ENCODE measurements around the gene CFDP1.
"Not testable (repeated sequence)": the region's sequence is repeated elsewhere in the genome, so short reads cannot be mapped to it uniquely, and the experiment has no call there.

CFDP1 gene

DNA sequence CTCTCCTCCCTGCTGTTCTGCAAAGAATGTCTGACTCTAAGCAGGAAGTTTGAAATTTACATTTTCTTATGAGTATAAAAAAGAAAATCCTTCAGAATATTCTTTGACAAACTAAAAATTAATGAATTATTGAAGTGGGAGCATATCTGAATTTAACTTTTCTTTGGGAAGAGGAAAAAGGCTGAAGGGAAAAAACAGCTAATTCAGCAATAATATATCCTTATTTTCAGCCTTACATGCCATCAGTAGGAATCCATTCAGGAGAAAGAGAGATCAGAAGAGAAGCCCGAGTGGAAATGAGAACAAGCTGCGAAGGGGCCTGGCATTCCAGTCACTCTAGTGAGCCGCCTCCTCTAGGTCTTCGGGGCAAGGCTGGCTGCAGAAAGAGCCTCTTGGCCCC is 140.1 kb downstream of the CFDP1 start:
- no peak for DNase-seq (ENCODE audit: low read depth)

DNA sequence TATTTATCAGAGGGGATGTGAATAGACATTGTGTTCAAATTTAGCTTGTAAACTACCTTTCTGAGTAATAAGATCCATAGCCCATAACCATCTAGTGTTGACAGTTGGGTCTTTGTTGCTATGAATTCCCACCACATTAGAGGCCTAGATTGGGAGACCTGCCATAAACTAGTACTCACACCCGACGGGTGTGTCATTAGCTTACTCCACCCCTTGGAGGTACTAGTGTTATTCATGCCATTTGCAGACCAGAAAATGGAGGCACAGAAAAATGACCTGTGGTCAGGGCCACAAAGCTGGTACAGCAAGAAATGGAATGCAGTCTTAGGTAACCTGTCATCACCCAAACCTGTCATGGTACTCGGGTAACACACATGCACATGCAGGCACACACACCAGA is 140.6 kb downstream of the CFDP1 start:
- no peak for DNase-seq (ENCODE audit: low read depth)

DNA sequence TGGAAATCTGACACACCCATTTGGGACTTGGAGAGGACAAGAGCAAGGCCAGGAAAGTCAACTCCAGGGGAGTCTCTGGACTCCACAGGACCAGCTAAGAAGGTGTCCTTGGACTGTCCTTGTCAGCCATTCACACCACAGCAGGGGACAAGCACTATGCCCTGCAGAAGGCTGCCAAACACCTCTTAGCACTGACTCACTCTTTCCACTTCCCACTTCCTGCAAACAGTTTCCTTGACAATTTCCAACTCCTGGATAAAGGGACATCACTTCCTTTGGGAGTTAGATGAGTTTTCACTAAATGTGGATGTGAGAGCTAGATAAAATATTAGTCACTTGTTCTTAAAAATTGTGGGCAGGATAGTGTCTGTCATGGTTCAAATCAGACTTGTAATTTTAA is 144.1 kb downstream of the CFDP1 start:
- no peak for DNase-seq (ENCODE audit: low read depth)

DNA sequence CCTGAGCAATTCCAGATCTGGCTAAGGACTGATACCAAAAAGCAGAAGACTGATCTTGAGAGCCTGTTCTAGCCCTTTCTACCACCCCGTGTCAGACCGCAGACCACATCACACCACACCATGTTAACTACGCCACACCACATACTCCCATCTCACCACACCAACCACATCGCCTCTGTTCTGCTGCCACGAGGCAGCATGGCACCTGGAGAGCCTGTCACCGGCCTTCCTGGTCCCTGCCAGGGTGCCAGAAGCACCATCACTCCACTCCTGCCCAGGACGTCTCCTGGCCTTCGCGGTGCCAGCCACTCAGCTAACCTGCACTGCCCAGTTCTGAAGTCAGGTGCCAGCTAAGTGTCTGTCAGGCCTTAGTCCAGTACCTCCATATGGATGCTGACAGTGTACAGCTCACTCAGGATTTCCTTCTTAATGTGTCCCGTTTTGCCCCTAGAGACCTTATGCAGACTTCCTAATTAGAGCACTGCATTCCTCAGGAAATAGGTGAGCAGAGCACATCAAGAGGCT is 144.6 kb downstream of the CFDP1 start:
- peak; percentile 17 for DNase-seq (ENCODE audit: low read depth)

DNA sequence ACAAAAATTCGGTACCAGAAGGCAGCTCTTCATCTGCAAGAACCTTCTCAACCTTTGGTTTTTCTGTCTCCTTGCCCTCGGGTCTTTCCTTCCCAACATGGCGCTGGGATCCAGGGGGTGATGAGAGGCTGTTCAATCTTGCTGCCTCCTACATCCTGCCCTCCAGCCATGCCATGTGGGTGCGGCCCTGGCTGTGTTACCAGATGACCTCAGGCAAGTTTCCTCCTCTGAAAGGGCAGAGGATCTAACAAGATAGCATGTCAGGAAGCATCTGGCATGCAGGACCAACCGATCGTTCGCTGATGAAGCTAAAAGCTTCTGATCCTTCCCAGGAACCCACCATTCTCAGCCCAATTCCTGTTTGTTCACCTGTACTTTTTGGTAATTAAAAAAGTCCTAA is 145.1 kb downstream of the CFDP1 start:
- no peak for DNase-seq (ENCODE audit: low read depth)

DNA sequence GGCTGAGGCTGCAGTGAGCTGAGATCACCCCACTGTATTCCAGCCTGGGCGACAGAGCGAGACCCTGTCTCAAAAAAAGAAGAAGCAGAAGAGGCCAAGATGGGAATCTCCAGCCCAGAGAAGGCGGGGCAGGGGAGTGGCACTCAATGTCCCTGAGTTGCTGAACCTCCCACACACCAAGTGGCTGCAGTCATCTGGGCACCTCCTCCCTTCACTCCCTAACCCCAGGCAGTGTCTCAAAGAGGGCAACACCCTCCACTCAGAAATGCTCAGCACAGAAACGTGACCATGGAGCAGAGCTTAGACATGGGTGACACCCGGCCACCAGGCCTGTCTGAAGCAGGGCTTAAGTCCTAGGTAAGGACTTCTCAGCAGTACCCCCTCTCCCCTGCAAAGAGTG is 145.6 kb downstream of the CFDP1 start:
- DNase-seq (ENCODE audit: low read depth): no peak

DNA sequence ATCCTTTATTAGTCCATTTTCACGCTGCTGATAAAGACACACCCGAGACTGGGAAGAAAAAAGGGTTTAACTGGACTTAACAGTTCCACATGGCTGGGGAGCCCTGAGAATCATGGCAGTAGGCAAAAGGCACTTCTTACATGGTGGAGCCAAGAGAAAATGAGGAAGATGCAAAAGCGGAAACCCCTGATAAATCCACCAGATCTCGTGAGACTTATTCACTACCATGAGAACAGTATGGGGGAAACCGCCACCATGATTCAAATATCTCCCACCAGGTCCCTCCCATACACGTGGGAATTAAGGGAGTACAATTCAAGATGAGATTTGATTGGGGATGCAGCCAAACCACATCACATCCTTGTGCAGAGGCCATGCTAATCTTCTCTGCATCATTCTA is 146.9 kb downstream of the CFDP1 start:
- DNase-seq (ENCODE audit: low read depth): no peak

DNA sequence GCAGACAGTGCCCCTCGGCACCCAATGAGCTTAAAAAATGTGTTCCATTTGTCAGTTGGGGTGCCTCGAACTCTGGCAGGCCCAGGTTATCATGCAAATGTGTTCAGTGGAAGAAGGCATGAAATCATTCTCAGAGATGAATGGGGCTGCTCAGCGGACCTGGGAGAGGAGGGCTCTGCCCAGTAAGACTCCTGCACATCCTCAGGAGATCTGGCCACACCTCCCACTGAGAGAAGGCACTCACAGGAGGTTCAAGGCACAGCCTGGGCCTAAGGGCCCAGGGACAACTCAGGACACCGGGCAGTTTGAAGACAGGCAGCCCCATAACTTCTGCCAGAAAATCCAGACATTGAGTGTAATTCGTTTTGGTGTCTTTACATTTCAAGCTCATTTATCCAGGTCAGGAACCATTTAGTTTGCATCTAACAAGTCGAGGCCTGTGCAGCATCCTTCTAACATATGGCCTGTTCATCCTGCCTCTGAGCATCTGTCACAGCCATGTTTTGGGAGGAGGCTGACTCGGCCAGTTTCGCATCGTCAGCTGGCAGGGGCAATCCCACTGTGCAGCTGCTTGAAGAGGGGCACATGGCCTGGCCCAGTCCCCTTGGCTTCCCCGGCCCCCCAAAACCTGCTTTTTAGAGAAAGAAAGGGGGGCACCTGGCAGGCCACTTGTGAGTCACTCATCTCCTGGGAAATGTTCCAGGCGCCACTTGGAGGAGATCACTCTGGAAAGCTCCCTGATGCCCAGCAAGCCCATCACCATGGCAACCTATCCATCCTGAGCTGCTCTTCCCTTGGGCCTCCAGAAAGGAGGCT is 150.6 kb downstream of the CFDP1 start:
- DNase-seq (ENCODE audit: low read depth): no peak

DNA sequence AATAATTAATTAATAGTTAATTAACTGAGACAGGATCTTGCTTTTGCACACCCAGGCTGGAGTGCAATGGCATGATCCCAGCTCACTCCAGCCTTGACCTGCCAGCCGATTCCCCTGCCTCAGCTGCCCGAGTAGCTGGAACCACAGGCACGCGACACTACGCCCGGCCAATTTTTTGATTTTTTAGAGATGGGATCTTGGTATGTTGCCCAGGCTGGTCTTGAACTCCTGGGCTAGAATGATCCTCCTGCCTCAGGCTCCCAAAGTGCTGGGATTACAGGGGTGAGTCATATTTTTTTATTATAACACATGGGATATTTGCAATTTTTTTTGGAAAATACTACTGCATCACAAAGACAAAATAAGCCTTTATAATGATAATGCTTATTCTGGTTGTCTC is 151.5 kb downstream of the CFDP1 start:
- no peak for DNase-seq (ENCODE audit: low read depth)

DNA sequence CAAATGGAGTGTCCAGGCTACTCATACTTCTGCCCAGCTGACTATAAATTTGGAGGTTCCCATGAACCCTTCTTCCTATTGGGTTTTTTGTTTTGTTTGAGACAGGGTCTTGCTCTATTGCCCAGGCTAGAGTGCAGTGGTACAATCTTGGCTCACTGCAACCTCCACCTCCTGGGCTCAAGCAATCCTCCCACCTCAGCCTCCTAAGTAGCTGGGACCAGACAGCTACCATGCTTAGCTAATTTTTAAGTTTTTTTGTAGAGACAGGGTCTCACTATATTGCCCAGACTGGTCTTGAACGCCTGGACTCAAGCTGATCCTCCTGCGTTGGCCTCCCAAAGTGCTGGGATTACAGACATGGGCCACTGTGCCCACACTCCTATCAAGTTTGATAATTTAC is 152.3 kb downstream of the CFDP1 start:
- DNase-seq (ENCODE audit: low read depth): not testable (repeated sequence)

DNA sequence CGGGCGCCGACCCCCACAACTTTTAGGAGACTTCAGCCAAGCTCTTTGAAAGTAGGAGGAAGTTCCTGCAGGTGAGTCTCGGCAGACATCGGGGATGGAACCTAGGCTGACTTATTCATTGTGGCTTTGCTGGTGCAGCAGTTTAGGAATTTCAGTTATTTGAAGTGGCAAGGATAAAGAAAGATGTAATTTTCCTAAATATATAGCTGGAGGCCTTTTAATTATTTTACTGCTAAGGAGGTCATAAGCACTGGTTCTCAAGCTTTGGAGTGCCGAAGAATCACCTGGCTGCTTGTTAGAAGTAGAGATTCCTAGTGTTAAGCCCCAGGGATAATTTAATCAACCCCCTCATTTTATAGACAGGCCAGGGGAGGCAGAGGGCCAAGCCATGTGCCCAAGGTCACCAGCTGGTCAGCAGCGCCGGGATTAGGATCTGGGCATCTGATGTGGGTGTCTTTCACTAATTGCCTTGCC is 152.9 kb downstream of the CFDP1 start:
- DNase-seq (ENCODE audit: low read depth): no peak

DNA sequence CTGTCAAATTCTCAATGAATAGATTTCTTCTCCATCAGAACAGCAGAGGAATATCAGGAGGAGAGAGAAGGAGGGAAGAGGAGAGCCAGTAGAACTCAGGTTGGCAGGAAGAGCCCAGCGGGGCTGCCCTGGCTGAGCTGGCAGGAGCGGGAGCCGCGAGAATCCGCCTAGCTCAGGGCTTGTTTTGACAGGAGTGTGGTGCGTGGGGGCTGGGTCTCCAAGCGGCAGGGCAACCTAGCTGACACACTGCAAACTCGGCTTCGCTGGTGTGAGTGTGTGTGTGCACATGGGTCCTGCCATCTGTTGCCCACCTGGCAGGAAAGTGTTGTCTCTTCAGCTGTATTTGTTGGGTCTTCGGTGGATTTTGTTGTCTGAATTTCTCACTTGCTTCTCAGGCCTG is 154.0 kb downstream of the CFDP1 start:
- DNase-seq (ENCODE audit: low read depth): no peak

DNA sequence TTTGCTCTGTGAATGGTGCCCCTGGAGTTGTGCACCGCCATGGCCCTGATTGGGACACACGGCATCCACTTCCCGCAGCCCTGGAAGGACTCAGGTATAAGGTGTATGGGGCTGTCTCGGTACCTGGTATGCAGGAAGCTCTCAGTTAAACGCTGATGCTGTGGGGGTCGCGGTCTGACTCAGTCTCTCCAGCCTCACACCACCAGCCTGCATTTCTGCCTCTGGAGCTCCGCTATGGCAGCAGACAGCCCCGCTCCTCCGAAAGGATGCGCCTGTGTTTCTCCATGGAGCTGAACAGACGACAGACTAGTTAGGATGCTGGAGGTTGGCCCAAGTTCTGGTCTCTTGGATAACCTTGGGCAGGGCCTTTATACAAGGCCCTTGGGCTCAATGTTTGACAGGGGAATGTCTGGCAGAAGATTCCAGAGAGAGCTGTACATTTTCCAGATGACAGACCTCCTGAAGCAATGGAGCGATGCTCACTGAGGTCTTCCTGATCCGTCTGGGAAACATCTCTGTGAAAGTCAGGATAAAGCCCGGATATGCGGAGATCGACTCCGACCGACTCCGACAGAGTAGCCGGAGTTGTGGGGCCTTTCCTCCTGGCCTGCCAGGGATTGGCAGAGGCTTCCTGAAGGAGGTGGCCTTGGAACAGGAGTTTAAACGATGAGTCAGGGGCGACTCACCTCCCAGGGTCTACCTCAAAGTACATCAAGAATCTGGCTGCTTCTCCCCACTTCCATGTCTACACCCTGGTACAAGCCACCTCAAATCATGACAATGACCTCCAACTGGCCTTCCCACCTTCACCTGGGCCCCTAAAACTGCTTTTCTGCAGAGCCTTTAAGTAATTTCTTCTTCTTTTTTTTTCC is 160.0 kb downstream of the CFDP1 start:
- DNase-seq (ENCODE audit: low read depth): no peak

DNA sequence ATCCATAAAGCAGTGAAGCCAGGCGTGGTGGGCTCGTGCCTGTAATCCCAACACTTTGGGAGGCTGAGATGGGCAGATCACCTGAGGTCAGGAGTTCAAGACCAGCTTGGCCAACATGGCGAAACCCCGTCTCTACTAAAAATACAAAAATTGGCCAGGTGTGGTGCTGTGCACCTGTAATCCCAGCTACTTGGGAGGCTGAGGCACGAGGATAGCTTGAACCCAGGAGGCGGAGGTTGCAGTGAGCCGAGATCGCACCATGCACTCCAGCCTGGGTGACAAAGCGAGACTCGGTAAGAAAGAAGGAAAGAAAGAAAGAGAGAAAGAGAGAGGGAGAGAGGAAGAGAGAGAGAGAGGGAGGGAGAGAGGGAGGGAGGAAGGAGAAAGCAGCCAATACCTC is 160.7 kb downstream of the CFDP1 start:
- not testable (repeated sequence) for DNase-seq (ENCODE audit: low read depth)

DNA sequence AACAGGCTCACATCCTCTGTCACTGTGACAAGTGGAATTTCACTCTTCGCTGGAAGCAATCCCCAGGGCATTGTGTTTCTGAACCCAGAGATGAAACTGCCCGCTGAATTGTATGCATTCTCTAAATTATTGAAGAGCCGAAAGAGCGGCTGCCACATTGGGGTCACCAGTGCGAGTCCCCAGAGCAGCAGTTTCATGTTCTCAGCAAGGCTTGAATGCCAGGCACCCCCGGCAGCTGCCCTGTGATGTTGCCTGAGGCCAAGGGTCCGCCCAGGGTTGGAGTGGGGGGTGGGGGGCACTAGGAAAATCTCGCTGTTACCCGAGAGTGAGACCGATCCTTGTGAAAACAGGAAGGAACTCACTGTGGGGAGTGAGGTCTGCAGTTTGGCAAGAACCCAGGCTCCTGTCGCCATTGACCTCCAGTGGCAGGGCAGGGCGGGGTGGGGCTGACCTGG is 161.2 kb downstream of the CFDP1 start:
- DNase-seq (ENCODE audit: low read depth): no peak

DNA sequence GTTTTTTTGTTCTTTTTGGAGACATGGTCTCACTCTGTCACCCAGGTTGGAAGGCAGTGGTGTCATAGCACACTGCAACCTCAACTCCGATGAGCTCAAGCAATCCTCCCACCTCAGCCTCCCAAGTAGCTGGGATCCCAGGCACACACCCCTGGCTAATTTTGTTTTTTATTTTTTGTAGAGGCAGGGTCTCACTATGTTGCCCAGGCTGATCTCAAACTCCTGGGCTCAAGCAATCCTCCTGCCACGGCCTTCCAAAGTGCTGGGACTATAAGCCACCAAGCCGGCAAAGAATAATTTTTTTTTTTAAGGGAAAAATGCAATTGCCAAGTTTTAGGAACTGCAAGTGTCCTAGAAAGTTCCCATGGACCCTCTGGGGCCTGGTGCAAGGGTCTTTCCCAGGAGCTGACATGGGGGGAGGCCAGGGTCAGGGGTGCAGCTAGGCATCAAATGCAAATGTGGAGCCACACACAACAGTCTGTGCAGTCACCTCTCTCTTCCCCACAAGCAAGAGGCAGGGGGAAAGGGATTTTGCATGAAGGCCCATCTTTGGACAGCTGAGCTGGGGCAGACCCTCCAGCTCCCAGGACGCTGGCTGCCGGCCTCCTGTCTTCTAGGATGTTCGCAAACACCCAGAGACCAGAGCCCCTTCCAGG is 161.7 kb downstream of the CFDP1 start:
- DNase-seq (ENCODE audit: low read depth): no peak

DNA sequence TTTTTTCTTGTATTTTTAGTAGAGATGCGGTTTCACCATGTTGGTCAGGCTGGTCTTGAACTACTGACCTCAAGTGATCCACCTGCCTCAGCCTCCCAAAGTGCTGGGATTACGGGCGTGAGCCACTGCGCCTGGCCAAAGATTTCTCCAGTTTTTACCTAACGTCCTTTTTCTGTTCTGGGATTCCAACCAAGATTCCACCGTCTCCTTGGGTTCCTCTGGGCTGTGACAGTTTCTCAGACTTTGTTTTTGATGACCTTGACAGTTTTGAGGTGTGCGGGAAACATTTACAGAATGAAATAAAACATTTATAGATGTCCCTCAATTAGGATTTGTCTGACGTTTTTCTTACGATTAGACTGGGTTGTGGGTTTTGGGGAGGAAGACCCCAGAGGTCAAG is 163.9 kb downstream of the CFDP1 start:
- not testable (repeated sequence) for DNase-seq (ENCODE audit: low read depth)

DNA sequence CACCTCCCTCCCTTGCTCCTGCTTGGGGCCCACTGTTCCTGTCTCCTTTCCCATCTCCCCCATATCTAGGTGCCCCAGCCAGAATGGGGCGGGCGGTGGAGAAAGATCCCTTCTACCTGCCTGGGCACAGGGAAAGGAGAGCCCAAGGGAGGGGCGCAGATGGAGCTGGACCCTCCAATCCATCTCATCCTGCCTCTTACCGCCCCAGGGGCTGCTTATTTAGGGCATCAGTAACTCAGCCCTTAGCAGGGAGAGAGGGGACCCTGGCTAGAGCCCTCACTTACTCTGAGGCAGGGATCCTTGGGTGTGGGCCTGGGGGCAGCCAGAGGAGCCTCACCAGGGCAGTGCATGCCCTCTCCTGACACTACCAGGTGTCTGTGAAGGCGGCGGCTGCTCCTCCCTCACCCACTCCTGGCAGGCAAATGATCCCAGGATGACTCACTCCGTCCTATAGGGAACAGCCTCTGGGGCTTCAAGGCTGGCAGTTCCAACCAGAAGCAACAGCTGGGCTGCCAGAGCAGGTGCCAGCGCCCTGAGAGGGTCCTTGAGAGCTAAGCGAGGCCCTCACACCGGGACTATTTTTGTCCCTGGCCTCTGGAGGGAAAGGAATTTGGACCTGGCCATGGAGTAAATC is 165.6 kb downstream of the CFDP1 start:
- DNase-seq (ENCODE audit: low read depth): no peak

DNA sequence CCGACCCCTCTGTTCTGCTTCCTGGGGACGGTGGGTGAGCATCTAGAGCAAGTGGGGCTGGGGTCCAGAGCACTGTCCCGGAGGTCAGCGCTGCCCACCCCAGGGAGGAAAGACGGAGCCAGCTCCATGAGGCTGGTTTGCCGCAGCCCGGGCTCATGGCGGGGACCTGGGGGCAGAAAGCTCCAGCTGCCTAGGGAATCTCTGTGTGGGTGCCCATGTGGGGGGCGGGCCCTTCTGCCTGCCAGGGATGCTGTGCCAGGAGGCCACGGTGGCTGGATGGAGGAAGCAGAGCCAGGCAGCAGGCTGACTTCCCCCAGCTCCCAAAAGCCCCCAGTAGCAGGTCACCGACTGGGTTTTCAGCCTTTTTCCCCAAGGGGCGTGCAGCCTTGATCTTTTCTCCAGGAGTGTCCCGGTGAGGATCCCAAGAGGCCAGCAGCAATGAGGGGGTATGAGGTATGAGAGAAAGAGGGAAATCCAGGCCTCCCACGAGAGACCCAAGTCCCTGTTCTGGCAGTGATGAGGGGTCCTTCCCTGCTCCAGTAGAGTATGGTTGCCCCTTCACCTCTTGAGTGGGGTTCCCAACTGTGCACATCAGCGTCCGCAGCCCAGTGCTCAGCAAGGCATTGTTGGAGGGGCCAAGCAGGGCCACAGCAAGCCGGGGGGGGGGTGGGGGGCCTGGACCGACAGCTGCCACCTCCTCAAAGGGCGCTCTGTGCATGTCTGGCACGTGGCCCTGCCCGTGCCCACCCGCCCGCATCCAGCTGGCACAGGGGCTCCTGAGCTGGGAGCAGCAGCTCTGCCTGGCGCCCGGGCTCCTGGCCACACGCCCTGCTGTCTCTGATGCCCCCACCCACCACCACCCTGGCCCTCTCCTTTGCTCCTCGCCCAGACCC is 166.3 kb downstream of the CFDP1 start:
- DNase-seq (ENCODE audit: low read depth): no peak

DNA sequence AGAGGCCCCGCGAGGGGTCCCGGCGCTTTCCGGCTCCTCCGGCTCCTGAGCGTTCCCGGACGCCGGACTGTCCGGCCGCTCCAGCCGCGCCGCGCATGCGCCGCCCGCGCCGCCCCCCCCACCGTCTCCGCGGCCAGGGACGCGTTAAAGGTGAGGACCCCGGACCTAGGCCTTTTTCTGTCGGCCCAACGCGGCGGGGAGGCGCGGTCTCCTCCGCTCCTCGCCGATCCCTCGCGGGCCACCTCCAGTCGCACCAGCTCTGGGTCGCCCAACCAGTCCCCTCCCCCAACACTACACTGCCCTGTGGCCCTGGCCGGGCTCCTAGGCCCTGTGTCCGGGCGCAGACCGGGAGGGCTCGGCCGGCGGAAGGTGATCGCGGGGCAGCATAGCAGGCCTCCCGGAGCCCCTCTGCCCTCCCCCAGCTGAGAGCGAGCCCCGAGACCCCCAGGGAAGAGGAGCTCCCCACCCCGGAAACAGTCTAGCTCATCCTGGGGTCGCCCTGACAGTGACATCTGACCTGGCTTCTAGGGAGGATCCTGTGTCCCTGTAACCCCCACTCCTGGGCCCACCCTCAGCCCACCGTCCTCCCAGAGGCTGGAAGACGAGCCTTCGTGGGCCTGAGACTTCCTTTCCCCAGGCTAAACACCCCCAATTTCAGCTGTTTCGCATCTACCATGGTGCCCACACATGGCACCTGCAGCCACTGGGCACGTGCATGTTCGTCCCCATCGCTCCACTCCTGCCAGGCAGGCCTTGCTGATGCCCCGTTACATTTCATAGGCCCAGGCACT is 167.2 kb downstream of the CFDP1 start:
- no peak for DNase-seq (ENCODE audit: low read depth)

Data from stimulated activated CD4-positive, alpha-beta T cell treated with anti-CD3 and anti-CD28 coated beads, Interleukin-2, amount 100 ng/mL, for 4 hours (primary cell).